K562 (cell line): ENCODE results near the gene CASKIN1. TPM values are rescaled to one million over a fixed set of nuclear protein-coding genes. Genes with fewer than 3 reads are reported as not detected.

Source experiments
- CSDE1 ChIP-seq, 2 experiments: fragments of 450-650 bp; IDR thresholded peaks; 2 replicates each; pipeline ENCODE4 v1.6.1; 2016; ENCODE audit warnings: mild to moderate bottlenecking in 1 of 2
- ELF2 ChIP-seq: fragments of 250-450 bp; sonication (Bioruptor Pico); IDR thresholded peaks from 2 replicates; pipeline ENCODE4 v1.5.0; 2021; ENCODE audit warnings: mild to moderate bottlenecking
- ESRRB ChIP-seq: fragments of 250-450 bp; sonication (Bioruptor Pico); IDR thresholded peaks from 2 replicates; pipeline ENCODE4 v1.5.0; 2020; ENCODE audit warnings: mild to moderate bottlenecking, moderate library complexity, borderline replicate concordance
- HDAC3 ChIP-seq: fragments of 450-650 bp; IDR thresholded peaks from 2 replicates; pipeline ENCODE4 v1.6.1; 2018; ENCODE audit warnings: borderline replicate concordance, mild to moderate bottlenecking, moderate library complexity; ENCODE audit not compliant: partially characterized antibody
- HNRNPL ChIP-seq: fragments of 200-400 bp; formaldehyde crosslinking; IDR thresholded peaks from 2 replicates; pipeline ENCODE4 v1.6.1; 2017; ENCODE audit warnings: low read depth, mild to moderate bottlenecking, low read length
- MCM5 ChIP-seq: fragments of 450-650 bp; IDR thresholded peaks from 2 replicates; pipeline ENCODE4 v1.6.1; 2016; ENCODE audit warnings: low read depth
- MECOM ChIP-seq: fragments of 250-450 bp; sonication (Bioruptor Pico); IDR thresholded peaks from 2 replicates; pipeline ENCODE4 v1.8.0; 2022; ENCODE audit warnings: inconsistent platforms
- RBM14 ChIP-seq: fragments of 200-400 bp; formaldehyde crosslinking; IDR thresholded peaks from 2 replicates; pipeline ENCODE4 v1.6.1; 2018; ENCODE audit warnings: low read depth, mild to moderate bottlenecking, low read length, moderate library complexity, borderline replicate concordance; ENCODE audit not compliant: insufficient read depth
- SRSF7 ChIP-seq: fragments of 200-400 bp; formaldehyde crosslinking; optimal IDR thresholded peaks from 2 replicates; pipeline ENCODE3; 2017; ENCODE audit warnings: mild to moderate bottlenecking, low read depth, low read length
- TAF7 ChIP-seq: fragments of 450-650 bp; IDR thresholded peaks from 2 replicates; pipeline ENCODE4 v1.6.1; 2016; ENCODE audit warnings: missing genetic modification characterization, missing compliant biosample characterization
- TOE1 ChIP-seq, 2 experiments: fragments of 450-650 bp in 1 of 2; sonication (generic) in 1 of 2; formaldehyde crosslinking in 1 of 2; IDR thresholded peaks; 2 replicates each; pipeline versions ENCODE4 v1.7.1 to v1.8.0; 2016 to 2022; ENCODE audit warnings: borderline replicate concordance in 2 of 2, mild to moderate bottlenecking in 2 of 2, antibody characterized with exemption in 1 of 2, inconsistent platforms in 1 of 2, low read depth in 1 of 2, missing genetic modification reagents in 1 of 2, moderate library complexity in 1 of 2
- ZNF24 ChIP-seq: fragments of 450-650 bp; IDR thresholded peaks from 2 replicates; pipeline ENCODE4 v1.6.1; 2016
- ZNF311 ChIP-seq: fragments of 250-450 bp; sonication (Bioruptor Pico); IDR thresholded peaks from 2 replicates; pipeline ENCODE4 v1.4.0; 2020; ENCODE audit warnings: mild to moderate bottlenecking, moderate library complexity
- ZNF431 ChIP-seq: sonication (generic); formaldehyde crosslinking; IDR thresholded peaks from 2 replicates; pipeline ENCODE4 v1.8.0; 2022; ENCODE audit warnings: mild to moderate bottlenecking, missing genetic modification reagents
- ZNF561 ChIP-seq: fragments of 450-650 bp; formaldehyde crosslinking; conservative IDR thresholded peaks from 2 replicates; pipeline ENCODE4 v1.4.0; 2020; ENCODE audit warnings: mild to moderate bottlenecking, moderate library complexity
- polyA plus RNA-seq, 8 experiments: library from polyadenylated mRNA; depleted of rRNA in 4 of 8; stranded (reverse) in 5 of 8; unstranded in 3 of 8; fragments of >200 nt; fragmentation: Nextera tagmentation in 2 of 8; fragmentation: Illumina TruSeq in 1 of 8; extraction: Ambion mirVana in 2 of 8; extraction: Trizol in 1 of 8; gene quantifications; 2 replicates each; pipeline versions ENCODE4 v1.2.1 to v1.2.3, GENCODE V29; 2011 to 2014; ENCODE audit warnings: inconsistent platforms in 1 of 8, missing spikeins in 1 of 8
- total RNA-seq, 7 experiments: library from RNA; depleted of rRNA in 6 of 7; stranded (reverse); fragments of >200 nt in 6 of 7; fragmentation: Illumina TruSeq in 2 of 7; extraction: Trizol in 2 of 7; gene quantifications; 2 replicates each; pipeline versions ENCODE4 v1.2.1 to v1.2.3, GENCODE V29; 2011 to 2021; ENCODE audit warnings: low replicate concordance in 1 of 7
- TF ChIP-seq, protein P1 (sequence below): IDR thresholded peaks from 3 replicates; pipeline ENCODE4 v1.6.1; 2011; ENCODE audit warnings: borderline replicate concordance, mild to moderate bottlenecking, moderate library complexity; ENCODE audit not compliant: insufficient read length; ENCODE audit errors: extremely low read depth
- TF ChIP-seq, protein P2 (sequence below): fragments of 450-650 bp; formaldehyde crosslinking; IDR thresholded peaks from 2 replicates; pipeline ENCODE4 v1.4.0; 2020; ENCODE audit warnings: mild to moderate bottlenecking
- TF ChIP-seq, protein P3 (sequence below): sonication (generic); formaldehyde crosslinking; IDR thresholded peaks from 2 replicates; pipeline ENCODE4 v1.8.0; 2022; ENCODE audit warnings: missing genetic modification reagents, mild to moderate bottlenecking, borderline replicate concordance
- TF ChIP-seq, protein P4 (sequence below): IDR thresholded peaks from 2 replicates; pipeline ENCODE4 v1.6.1; 2012; ENCODE audit warnings: low read depth, low read length, improper control_type of control experiment, borderline replicate concordance

CASKIN1 gene
- total and polyA plus RNA-seq, 9 of the 15 experiments (the other 6 are each of a cell fraction or from before 2014, with no cell fraction given) = 0.15 to 4.5 (median 1.5) TPM; not detected in 2

DNA sequence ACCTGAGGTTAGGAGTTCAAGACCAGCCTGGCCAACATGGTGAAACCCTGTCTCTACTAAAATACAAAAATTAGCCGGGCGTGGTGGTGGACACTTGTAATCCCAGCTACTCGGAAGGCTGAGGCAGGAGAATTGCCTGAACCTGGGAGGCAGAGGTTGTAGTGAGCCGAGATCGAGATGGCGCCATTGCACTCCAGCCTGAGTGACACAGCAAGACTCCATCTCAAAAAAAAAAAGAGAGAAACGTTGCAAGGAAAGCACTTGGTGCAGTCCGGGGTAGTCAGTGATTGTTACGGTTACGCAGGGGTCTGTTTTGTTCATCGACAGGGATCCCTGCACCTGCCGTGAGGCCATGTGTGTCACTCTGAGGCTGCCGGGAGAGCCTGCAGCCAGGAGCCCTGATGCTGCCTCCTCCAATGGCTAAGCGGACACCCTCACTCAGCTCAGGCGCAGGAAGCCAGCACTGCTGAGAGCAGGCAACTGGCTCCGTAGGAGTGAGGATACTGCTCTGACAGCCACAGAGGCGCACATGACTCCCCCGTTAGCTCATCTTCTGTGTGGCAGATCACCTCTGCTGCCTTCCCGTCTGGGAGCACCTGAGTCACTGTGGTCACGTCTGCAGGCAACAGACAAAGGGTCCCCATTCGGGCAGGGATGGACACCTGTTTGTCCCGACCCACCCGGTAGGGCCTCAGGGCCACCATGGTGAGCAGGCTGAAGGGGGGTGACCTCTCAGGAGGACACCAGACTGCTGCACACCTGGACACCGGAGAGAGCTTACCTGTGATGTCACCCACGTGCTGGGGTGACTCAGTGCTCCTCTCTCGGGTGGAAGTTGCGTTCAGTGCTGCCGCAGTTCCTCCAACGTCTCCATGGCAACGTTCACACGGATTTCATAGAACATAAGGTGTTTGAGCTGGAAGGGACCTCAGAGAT, 53.2 kb downstream of the CASKIN1 start (continued):
- TF ChIP-seq, protein P1, sequence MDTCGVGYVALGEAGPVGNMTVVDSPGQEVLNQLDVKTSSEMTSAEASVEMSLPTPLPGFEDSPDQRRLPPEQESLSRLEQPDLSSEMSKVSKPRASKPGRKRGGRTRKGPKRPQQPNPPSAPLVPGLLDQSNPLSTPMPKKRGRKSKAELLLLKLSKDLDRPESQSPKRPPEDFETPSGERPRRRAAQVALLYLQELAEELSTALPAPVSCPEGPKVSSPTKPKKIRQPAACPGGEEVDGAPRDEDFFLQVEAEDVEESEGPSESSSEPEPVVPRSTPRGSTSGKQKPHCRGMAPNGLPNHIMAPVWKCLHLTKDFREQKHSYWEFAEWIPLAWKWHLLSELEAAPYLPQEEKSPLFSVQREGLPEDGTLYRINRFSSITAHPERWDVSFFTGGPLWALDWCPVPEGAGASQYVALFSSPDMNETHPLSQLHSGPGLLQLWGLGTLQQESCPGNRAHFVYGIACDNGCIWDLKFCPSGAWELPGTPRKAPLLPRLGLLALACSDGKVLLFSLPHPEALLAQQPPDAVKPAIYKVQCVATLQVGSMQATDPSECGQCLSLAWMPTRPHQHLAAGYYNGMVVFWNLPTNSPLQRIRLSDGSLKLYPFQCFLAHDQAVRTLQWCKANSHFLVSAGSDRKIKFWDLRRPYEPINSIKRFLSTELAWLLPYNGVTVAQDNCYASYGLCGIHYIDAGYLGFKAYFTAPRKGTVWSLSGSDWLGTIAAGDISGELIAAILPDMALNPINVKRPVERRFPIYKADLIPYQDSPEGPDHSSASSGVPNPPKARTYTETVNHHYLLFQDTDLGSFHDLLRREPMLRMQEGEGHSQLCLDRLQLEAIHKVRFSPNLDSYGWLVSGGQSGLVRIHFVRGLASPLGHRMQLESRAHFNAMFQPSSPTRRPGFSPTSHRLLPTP = no peak
- TF ChIP-seq TAF7 (tag) (no peak), MECOM (CRISPR knock-in tag) (no peak), MCM5 (no peak), HNRNPL (no peak), ZNF24 (no peak), ZNF431 (CRISPR knock-in tag) (no peak), ZNF311 (CRISPR knock-in tag) (no peak), RBM14 (no peak), SRSF7 (no peak), ESRRB (CRISPR knock-in tag) (no peak), TOE1 (IDR thresholded peaks at IDR 0.05; ENCODE audit: borderline replicate concordance) (no peak), TOE1 (CRISPR knock-in tag; IDR thresholded peaks at IDR 0.05; ENCODE audit: borderline replicate concordance, low read depth) (no peak), CSDE1 (IDR thresholded peaks at IDR 0.05) (no peak), HDAC3 (no peak), ELF2 (CRISPR knock-in tag) (no peak), ZNF561 (CRISPR knock-in tag) (no peak)
- TF ChIP-seq, protein P2, sequence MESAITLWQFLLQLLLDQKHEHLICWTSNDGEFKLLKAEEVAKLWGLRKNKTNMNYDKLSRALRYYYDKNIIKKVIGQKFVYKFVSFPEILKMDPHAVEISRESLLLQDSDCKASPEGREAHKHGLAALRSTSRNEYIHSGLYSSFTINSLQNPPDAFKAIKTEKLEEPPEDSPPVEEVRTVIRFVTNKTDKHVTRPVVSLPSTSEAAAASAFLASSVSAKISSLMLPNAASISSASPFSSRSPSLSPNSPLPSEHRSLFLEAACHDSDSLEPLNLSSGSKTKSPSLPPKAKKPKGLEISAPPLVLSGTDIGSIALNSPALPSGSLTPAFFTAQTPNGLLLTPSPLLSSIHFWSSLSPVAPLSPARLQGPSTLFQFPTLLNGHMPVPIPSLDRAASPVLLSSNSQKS (CRISPR knock-in tag) = no peak
- TF ChIP-seq, protein P3, sequence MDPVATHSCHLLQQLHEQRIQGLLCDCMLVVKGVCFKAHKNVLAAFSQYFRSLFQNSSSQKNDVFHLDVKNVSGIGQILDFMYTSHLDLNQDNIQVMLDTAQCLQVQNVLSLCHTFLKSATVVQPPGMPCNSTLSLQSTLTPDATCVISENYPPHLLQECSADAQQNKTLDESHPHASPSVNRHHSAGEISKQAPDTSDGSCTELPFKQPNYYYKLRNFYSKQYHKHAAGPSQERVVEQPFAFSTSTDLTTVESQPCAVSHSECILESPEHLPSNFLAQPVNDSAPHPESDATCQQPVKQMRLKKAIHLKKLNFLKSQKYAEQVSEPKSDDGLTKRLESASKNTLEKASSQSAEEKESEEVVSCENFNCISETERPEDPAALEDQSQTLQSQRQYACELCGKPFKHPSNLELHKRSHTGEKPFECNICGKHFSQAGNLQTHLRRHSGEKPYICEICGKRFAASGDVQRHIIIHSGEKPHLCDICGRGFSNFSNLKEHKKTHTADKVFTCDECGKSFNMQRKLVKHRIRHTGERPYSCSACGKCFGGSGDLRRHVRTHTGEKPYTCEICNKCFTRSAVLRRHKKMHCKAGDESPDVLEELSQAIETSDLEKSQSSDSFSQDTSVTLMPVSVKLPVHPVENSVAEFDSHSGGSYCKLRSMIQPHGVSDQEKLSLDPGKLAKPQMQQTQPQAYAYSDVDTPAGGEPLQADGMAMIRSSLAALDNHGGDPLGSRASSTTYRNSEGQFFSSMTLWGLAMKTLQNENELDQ (CRISPR knock-in tag) = no peak
- TF ChIP-seq, protein P4, sequence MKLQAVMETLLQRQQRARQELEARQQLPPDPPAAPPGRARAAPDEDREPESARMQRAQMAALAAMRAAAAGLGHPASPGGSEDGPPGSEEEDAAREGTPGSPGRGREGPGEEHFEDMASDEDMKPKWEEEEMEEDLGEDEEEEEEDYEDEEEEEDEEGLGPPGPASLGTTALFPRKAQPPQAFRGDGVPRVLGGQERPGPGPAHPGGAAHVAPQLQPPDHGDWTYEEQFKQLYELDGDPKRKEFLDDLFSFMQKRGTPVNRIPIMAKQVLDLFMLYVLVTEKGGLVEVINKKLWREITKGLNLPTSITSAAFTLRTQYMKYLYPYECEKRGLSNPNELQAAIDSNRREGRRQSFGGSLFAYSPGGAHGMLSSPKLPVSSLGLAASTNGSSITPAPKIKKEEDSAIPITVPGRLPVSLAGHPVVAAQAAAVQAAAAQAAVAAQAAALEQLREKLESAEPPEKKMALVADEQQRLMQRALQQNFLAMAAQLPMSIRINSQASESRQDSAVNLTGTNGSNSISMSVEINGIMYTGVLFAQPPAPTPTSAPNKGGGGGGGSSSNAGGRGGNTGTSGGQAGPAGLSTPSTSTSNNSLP = no peak
